ENCODE measurements around the gene TBX2. TPM values are rescaled to one million over a fixed set of nuclear protein-coding genes. Genes with fewer than 3 reads are reported as not detected.
"Not testable (repeated sequence)": the region's sequence is repeated elsewhere in the genome, so short reads cannot be mapped to it uniquely, and the experiment has no call there.

TBX2 gene
- total and polyA plus RNA-seq, 9 of the 15 experiments (the other 6 are each of a cell fraction or from before 2014, with no cell fraction given), result 0.18 TPM; not detected in 8

DNA sequence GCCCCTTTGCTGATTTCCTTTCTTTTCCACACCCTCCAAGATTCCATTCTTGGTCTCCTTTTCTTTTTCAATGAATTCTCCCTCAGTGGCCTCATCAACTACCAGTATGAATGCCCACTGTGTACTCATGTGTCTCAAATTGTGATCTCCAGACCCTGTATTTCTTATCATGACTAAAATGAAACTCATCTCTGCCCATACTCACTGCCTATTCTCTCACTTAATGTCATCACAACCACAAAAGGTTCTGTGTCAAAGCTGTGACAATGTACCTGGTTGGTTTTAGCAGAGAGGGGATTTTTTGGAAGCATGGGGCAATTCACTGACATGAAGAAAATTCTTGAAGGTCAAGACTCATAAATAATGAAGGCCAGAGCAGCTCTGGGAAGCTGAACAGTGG is 41.1 kb downstream of the TBX2 start (continued):
- TF ChIP-seq POU5F1 (IDR thresholded peaks at IDR 0.05; ENCODE audit: borderline replicate concordance, low read depth, low read length, partially characterized antibody) (no peak), ZNF253 (CRISPR knock-in tag; conservative IDR thresholded peaks at IDR 0.05) (no peak)

DNA sequence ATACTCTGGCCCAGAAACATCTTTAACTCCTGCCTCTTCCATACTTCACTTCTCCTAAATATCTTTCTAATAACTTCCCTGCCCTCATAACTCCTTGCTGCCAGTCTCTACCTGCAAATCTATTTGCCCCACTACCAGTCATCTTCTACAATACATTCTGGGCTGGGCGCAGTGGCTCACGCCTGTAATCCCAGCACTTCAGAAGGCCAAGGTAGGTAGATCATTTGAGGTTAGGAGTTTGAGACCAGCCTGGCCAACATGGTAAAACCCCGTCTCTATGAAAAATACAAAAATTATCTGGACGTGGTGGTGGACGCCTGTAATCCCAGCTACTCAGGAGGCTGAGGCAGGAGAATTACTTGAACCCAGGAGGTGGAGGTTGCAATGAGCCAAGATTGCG is 41.9 kb downstream of the TBX2 start:
- CTCF ChIA-PET (ENCODE audit: low intra/inter-chr PET ratio), result not testable (repeated sequence)

More for the DNA sequence above, 41.9 kb downstream of the TBX2 start:
- BruUV-seq (replicated peaks); H2AFZ ChIP-seq (ENCODE audit: low read depth, low read length); H3K4me2 ChIP-seq (ENCODE audit: insufficient read depth, low read length); POLR2A ChIA-PET; FAIRE-seq; H3K4me3 ChIP-seq; H3K79me2 ChIP-seq (ENCODE audit: control insufficient read depth, insufficient read depth, low read length); H3K27ac ChIP-seq (ENCODE audit: extremely low read depth, low read depth, low read length); H3K9me1 ChIP-seq (ENCODE audit: control insufficient read depth, insufficient read depth, low read length); intact Hi-C loops (cut with micrococcal nuclease); H3K36me3 ChIP-seq (ENCODE audit: control insufficient read depth, insufficient read depth, low read length); H4K20me1 ChIP-seq (replicated peaks; ENCODE audit: control insufficient read depth, insufficient read depth, low read length); DNase-seq (ENCODE audit: extremely low read depth in 1 of 4, low spot score in 3 of 4); ATAC-seq; H3K9me3 ChIP-seq (replicated peaks; ENCODE audit: control insufficient read depth, insufficient read depth, low read depth, low read length); H3K9ac ChIP-seq (ENCODE audit: insufficient read depth in 1 of 2, low read depth in 2 of 2, low read length in 2 of 2); H3K27me3 ChIP-seq (ENCODE audit: control insufficient read depth in 2 of 2, insufficient read depth in 2 of 2, low read length in 2 of 2): not testable (repeated sequence)
- 3% methylated on average over 6 of the region's 6 CpGs for WGBS (ENCODE audit: insufficient coverage, low coverage, missing lambda C conversion rate)
- TF ChIP-seq, protein P1, sequence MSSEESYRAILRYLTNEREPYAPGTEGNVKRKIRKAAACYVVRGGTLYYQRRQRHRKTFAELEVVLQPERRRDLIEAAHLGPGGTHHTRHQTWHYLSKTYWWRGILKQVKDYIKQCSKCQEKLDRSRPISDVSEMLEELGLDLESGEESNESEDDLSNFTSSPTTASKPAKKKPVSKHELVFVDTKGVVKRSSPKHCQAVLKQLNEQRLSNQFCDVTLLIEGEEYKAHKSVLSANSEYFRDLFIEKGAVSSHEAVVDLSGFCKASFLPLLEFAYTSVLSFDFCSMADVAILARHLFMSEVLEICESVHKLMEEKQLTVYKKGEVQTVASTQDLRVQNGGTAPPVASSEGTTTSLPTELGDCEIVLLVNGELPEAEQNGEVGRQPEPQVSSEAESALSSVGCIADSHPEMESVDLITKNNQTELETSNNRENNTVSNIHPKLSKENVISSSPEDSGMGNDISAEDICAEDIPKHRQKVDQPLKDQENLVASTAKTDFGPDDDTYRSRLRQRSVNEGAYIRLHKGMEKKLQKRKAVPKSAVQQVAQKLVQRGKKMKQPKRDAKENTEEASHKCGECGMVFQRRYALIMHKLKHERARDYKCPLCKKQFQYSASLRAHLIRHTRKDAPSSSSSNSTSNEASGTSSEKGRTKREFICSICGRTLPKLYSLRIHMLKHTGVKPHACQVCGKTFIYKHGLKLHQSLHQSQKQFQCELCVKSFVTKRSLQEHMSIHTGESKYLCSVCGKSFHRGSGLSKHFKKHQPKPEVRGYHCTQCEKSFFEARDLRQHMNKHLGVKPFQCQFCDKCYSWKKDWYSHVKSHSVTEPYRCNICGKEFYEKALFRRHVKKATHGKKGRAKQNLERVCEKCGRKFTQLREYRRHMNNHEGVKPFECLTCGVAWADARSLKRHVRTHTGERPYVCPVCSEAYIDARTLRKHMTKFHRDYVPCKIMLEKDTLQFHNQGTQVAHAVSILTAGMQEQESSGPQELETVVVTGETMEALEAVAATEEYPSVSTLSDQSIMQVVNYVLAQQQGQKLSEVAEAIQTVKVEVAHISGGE (CRISPR knock-in tag; IDR thresholded peaks at IDR 0.05), result peak in 1 of 3 experiments; percentile 95; a peak in 2 of 6 replicates
- TF ChIP-seq EWSR1 (IDR thresholded peaks at IDR 0.05; ENCODE audit: borderline replicate concordance, low read depth, partially characterized antibody), result peak; percentile 53
- in situ Hi-C loops (cut with MboI), result loop anchor here (25.0 kb wide), 1 partner anchor 671 kb away; no protein-coding TSS in a partner anchor
- peaks cover 3 to 11% of the 10 kb centered on the region in 2 experiments; a peak in 3 of 5 replicates for H3K4me1 ChIP-seq (replicated peaks in 1 of 2; ENCODE audit: control insufficient read depth in 2 of 2, insufficient read depth in 2 of 2, low read length in 2 of 2)
